DMS153 treated with DMSO at 0.1 percent for 48 hours (cell line): ENCODE results near the gene DOCK1.

Experiments used
- DNase-seq: peaks from one replicate; lab custom pipeline; 2025; ENCODE audit not compliant: unreplicated experiment; lab: John Stamatoyannopoulos, UW

DOCK1 gene

GRCh38 chr10:127252818-127253217 is 347.6 kb downstream of the DOCK1 start:
- DNase-seq: no peak

DNA sequence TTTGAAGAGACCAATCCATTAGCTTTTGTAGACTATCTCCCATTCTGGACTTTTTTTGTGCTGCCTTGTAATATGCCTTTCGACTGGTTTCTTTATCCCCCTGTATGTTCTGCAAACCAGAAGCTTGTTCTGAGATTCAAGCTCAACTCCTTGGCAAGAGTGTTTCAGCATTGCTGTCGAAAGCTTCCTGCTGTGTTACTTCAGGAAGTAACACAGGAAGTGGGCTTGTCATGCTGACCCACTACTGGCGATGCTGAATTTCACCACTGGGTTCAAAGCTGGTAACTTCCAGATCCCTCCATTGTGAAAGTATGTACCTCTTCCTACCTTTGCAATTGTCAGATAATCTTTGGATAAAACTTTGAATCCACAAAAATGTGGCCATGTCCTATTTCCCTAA is 349.0 kb downstream of the DOCK1 start:
- no peak for DNase-seq

DNA sequence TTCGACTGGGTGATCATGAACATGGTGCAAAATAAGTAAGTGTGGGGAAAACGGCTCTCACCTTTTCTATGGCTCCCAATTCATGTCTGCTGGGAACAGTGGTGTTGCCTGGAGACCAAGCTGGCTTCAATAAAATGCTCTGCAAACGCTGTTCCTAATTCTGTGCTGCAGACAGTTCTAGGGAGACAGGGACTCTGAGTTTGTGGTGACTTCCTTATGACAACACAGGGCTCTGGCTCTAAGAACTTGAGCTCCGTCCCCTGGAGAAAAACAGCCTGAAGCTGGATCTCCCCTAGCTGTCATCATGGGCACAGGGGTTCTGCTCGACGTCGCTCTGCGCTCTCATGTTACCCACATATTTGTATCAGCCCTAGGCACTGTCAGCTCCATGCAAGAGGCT is 352.2 kb downstream of the DOCK1 start:
- DNase-seq: no peak

- DNase-seq: no peak
Measured at GRCh38 chr10:127259347-127259746, 354.1 kb downstream of the DOCK1 start.

DNA sequence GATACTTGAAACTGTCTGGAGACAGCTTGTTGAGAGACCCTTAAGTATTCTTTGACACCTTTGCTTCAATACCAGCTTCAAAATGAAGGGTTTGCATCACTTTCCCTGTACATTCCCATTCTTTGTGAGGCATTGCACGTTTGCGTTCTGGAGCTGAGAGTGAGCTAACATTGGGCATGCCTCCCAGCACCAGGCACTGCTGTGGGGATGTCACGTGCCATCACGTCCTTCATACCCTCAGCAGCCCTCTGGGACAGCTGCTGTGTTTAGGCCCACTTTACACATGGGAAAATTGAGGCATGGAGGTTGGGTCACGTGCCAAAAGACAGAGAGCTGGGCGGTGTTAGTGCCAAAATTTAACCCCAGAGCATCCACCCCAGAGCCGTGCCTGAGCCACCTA is 357.4 kb downstream of the DOCK1 start:
- DNase-seq: no peak

DNA sequence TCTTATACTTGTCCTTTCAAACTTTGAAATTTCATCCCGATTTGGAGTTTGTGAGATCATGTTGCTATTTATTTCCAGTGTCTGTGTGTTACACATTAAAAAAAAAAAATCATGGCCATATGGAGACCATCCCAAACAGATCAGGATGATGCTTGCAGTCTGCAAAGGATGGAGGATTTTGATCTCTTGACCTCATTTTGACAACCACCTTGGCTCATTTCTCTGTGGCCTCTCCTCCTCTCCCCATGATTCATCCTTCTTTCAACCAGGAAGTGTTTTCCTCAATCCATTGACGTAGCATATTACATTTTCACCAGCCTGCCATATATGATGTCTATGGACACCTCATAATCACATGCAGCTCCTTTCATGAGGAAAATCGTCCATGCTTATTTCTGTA is 360.1 kb downstream of the DOCK1 start:
- DNase-seq: no peak

DNA sequence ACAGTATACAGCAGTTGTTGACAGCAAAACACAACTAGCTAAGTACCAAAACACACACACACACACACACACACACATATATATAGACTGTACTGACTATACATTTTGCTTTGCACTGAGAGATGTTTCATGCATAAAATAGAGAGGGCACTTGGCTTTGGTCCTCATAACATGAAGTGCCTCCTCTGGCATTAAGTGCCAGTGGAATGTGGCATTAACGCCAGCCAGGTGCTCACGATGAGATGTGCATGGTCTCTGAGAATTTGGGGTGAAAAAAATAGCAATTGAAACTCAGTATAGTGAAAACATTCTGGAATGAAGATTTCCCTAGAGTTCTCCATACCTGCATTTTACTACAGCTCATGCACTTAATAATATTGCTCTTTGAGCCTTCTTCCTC is 361.2 kb downstream of the DOCK1 start:
- no peak for DNase-seq

DNA sequence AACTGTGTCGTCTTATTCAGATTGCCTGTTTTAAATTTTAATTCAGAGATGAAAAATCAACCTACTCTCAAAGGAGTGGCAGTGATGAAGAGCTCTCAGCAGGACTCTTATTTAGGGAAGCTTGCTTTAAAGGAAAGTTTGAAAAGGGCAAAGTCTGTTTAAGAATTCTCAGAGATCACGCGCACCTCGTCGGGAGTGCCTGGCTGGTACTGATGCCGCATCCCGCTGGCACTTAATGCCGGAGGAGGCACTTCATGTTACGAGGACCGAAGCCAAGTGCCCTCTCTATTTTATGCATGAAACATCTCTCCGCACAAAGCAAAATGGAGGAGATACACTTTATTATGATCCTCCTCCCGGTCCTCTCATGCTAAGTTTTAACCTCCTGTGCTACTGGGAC is 362.2 kb downstream of the DOCK1 start:
- no peak for DNase-seq

- DNase-seq: no peak
Measured at GRCh38 chr10:127272076-127272475, 366.8 kb downstream of the DOCK1 start.

- DNase-seq: no peak
Measured at GRCh38 chr10:127275272-127275671, 370.0 kb downstream of the DOCK1 start.

DNA sequence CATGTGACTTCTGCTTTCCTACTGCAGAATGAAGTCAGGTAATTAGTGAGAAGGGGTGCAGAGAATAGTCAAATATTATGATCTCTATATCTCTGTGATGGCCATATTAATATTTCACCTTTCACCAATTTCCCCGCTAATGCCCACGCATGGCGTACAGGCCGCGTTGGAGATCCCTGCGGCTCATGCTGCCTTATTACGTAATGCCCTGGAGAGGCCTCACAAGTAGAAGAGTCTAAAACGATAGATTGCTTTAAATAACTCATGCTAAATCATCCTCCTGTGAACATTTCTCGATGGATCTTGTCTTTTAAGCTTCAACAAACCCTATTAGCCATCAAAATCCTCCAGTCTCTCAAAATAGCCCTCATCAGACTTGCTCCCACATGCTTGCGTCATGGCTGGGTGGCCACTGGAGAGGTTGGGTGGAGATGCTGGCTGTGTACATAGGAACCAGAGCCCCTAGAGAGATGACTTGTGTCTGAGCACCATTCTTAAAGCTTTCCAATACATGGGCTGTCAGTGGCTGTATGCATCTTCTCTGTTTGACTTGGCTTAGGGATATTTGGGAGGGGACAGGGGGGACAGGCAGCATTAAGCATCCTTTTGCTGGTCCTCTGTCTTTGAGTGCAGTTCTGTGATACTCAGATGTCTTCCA is 370.7 kb downstream of the DOCK1 start:
- no peak for DNase-seq

GRCh38 chr10:127276794-127277462 is 371.7 kb downstream of the DOCK1 start:
- DNase-seq: no peak

- no peak for DNase-seq
Measured at GRCh38 chr10:127278001-127278400, 372.8 kb downstream of the DOCK1 start.

GRCh38 chr10:127279334-127279774 is 374.1 kb downstream of the DOCK1 start:
- peak; percentile 77 for DNase-seq

DNA sequence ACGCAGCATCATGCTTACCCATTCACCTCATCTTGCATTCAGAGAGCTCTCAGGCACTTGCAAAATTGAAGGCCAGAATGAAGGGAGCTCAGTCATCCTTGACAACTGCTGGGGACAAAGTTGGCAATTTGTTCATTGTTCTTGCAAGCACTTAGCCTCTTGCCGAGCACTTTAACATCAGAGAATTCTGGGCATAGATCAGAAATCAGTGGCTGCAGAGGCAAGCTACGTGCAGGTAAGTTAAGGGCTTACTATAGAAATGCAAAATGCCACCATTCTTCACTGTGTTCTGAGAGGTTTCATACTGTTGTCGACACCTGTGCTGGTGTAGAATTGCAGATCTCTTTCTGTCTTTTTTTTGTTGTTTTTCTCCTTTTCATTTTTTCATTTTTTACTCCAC is 375.2 kb downstream of the DOCK1 start:
- DNase-seq: no peak

DNA sequence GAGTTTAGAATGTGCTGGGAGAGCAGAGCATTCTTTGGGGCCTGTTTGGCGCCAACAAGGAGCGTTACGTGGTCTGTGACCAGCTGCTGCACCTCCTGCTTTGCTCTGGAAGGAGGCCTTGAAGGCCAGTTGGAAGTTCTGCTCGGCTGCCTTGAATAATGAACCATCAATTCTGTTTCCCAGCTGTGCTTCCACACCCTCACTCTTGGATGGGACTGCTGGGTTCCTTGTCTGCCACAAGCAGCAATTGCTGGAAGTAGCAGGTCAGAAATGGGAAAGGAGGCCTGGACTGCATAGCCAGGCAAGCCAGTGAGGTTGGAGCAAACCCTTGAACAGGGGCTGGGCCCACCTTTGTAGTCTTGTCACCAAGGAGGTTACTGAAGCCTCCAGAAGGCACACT is 377.8 kb downstream of the DOCK1 start:
- no peak for DNase-seq

- no peak for DNase-seq
Measured at GRCh38 chr10:127283576-127283975, 378.3 kb downstream of the DOCK1 start.

DNA sequence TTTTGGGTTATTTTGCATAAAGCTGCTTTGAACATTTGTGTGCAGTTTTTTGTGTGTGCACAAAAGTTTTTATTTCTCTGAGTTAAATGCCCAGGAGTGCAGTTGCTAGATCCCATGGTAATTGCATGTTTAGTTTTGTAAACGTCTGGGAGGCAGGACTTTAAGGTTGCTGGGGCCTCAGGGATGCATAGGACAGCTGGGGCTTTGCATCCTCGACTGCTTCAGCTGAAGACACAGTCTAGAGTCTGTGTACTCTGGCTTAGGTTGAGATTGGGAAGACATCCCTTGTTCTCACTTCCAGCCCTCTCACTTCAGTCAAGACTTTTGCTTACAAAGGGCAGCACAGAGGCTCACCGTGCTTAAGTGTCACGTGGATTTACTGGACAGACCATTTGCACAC is 385.6 kb downstream of the DOCK1 start:
- no peak for DNase-seq

- DNase-seq: no peak
Measured at GRCh38 chr10:127291329-127291728, 386.1 kb downstream of the DOCK1 start.

GRCh38 chr10:127292888-127293287 is 387.7 kb downstream of the DOCK1 start:
- no peak for DNase-seq

GRCh38 chr10:127293640-127294039 is 388.4 kb downstream of the DOCK1 start:
- DNase-seq: no peak

- no peak for DNase-seq
Measured at GRCh38 chr10:127296696-127297095, 391.5 kb downstream of the DOCK1 start.

DNA sequence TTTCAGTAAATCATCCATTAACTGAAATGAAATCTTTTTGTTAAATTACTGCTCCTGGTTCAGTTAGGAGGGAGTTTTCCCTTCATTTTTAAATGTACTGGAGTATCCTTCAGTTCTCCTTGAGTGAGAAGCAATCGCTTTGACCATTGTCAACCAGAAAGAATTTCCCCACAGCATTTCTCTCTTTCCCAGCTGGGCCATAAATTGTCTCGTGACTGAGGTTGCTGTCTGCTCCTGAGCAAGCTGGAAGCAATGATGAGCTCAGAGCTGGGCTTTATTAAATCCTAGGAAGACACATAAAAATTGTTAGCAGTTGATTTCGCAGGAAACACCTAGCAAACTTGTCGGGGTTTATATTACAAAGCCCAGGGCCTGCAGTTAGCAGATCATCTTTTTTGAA is 393.2 kb downstream of the DOCK1 start:
- no peak for DNase-seq
